Occipital lobe (tissue), 2 donors: ENCODE data around the gene NFATC2IP. TPM values are rescaled to one million over a fixed set of nuclear protein-coding genes. Genes with fewer than 3 reads are reported as not detected.

ENCODE experiments used
- DNase-seq: peaks from one replicate; lab custom pipeline; 2025; lab: John Stamatoyannopoulos, UW
- total RNA-seq: library from RNA; depleted of rRNA; stranded (reverse); fragments of >200 nt; gene quantifications from one replicate; pipeline ENCODE4 v1.2.3, GENCODE V29; 2014

NFATC2IP gene
- 19.8 TPM for total RNA-seq

DNA sequence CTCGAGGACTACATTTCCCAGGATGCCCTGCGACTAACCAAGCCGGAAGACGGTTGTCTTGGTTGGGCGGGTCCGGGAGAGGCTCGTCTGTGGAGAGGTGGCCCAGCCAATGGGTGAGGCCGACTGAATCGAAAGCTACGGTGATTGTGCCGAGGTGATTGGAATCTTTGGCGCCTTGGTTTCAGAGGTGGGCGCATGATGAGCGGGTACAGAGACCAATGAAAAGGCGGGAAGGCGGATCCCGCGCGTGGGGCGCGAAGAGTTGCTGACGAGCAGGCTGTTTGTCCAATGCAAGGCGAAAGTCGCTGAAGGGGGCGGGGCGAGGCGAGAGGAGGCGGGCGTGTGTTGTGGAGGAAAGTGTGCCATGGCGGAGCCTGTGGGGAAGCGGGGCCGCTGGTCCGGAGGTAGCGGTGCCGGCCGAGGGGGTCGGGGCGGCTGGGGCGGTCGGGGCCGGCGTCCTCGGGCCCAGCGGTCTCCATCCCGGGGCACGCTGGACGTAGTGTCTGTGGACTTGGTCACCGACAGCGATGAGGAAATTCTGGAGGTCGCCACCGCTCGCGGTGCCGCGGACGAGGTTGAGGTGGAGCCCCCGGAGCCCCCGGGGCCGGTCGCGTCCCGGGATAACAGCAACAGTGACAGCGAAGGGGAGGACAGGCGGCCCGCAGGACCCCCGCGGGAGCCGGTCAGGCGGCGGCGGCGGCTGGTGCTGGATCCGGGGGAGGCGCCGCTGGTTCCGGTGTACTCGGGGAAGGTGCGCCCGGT, at the start of gene NFATC2IP:
Gene NFATC2IP, plus strand, starts transcription at position 290 of the 762 bp plus-strand sequence. Its CDS starts 75 bp downstream, at position 365.
- DNase-seq = peak; percentile 100

DNA sequence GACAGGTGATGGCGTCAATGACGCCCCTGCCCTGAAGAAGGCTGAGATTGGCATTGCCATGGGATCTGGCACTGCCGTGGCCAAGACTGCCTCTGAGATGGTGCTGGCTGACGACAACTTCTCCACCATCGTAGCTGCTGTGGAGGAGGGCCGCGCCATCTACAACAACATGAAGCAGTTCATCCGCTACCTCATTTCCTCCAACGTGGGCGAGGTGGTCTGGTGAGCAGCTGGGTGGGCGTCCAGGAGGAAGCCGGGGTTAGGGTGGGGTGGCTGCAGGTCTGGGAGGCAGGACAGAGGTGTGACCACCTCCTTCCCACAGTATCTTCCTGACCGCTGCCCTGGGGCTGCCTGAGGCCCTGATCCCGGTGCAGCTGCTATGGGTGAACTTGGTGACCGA, 48.9 kb upstream of the NFATC2IP start:
- no peak for DNase-seq

DNA sequence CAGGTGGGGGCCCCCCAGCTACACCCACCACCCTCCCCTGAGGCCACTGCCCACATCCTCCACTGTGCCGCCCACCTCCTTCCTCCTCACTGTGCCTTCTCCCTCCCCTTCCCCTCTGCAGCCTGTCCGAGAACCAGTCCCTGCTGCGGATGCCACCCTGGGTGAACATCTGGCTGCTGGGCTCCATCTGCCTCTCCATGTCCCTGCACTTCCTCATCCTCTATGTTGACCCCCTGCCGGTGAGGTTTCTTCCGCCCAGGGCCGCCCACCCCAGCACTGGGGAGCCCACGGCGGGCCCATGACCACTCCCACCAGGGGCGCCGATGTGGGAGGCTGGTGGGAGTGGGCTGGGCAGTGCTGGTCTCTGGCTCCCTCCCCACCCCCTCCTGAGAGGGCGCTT, 47.8 kb upstream of the NFATC2IP start:
- no peak for DNase-seq

DNA sequence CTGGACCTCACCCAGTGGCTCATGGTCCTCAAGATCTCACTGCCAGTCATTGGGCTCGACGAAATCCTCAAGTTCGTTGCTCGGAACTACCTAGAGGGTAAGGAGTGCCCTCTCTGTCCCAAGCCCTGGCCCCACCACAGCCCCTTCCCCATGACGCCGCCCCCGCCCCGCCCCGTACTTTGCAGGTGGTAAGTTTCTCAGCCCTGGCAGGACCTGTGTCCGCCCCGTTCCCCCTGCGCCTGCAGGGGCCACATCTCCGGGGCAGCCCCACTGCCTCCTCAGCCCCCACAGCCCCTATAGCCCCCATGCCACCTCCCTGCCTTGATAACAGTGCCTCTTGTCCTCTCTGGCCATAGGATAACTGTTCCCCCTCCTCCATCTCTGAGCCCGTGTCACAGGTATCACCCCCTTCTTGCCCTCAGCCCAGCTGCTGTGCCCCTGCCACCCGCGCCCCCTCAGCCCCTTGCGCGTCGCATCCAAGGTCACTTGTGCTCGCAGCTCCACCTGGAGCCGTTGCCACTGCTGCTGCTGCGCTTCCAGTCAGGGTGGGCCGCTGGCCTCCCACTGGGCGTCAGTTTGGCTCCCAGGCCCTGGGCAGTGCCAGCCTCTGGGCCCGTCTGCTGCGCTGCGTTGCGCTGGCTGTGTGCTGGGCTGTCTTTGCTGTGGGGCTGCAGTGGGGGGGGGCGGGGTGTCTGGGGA, 47.2 kb upstream of the NFATC2IP start:
- DNase-seq = no peak

DNA sequence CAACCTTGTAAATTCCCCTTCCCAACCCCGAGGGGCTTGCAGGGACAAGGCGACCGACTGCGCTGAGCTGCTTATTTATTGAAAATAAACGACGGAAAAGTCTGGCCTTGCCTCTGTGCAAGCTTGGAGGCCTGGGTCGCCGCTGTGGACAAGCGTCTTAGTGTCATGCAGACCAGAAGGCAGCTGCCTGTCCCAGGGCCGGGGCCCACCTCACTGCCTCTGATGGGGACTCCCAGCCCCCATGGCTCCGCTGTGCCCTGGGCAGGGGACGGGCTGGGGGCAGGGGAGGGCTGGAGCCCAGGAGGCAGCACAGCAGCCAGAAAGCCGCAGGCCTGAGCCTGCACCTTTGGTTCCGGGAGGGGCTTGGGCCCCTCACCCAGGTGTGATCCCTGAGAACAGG, 46.4 kb upstream of the NFATC2IP start:
- no peak for DNase-seq

DNA sequence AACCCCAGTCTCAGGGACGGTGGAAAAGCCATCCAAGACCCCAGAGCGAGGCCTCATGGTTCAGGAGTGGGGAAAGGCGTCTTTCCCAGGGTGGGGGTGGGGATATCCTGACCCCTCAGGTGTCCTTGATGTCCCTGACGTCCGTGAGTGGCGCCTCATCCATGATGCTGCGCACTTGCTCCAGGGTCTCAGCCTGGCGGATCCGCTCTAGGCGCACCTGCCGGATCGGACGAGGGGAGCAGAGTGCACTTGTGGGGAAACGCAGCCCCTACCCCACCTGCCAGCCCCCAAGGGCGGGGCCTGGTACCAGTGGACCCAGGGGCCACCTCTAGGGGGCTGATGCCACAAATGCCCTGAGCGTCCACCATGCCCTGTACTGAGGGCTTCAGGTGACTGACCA, 45.9 kb upstream of the NFATC2IP start:
- DNase-seq = no peak

DNA sequence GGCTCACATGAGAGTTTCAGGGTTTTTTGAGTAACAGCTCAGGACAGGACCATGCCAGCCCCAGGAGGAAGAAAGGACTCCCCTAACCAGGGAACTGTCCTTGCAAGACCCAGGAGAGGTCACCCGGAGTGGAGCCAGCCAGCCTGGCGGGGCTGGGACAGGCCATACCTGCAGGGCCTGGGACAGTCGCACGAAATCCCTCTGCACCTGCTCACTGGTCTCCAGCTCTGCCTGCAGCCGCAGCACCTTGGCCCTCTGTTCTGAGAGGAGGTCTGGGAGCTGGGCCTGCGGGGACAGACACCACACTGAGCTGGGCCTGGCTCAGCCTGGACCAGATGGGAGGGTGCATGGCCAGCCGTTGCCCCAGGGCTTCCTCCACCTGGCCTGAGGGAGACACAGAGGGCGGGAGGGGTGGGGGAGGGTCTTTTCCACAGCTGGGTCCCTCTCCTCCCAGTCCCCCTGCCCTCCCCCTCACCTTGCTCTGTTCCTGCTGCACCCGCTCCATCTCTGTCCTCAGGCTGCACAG, 45.4 kb upstream of the NFATC2IP start:
- no peak for DNase-seq

DNA sequence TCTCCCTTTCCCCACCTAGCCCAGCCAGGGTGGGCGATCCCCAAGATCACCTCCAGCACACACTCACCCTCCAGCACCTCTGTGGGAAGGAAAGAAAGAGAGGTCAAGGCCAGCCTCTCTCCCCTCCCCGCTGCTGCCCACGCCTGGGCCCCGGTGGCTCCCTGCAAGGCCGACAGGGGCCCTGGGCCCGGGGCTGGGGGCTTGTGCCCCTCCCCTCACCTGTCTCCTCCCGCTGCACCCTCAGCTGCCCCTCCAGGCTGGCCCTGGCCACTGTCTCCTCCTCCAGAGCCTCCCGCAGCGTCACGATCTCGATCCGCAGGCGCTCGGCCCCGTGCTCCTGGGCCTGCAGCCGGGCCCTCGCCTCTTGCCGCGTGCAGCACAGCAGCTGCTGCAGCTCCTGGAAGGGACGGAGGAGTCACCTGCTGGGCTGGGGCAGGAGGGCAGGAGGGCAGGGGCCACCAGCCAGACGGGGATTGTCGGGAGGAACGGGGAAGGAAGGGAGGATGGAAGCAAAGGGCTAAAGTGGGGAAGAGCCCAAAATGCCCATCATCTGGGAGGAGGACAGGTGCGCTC, 44.9 kb upstream of the NFATC2IP start:
- DNase-seq = no peak

DNA sequence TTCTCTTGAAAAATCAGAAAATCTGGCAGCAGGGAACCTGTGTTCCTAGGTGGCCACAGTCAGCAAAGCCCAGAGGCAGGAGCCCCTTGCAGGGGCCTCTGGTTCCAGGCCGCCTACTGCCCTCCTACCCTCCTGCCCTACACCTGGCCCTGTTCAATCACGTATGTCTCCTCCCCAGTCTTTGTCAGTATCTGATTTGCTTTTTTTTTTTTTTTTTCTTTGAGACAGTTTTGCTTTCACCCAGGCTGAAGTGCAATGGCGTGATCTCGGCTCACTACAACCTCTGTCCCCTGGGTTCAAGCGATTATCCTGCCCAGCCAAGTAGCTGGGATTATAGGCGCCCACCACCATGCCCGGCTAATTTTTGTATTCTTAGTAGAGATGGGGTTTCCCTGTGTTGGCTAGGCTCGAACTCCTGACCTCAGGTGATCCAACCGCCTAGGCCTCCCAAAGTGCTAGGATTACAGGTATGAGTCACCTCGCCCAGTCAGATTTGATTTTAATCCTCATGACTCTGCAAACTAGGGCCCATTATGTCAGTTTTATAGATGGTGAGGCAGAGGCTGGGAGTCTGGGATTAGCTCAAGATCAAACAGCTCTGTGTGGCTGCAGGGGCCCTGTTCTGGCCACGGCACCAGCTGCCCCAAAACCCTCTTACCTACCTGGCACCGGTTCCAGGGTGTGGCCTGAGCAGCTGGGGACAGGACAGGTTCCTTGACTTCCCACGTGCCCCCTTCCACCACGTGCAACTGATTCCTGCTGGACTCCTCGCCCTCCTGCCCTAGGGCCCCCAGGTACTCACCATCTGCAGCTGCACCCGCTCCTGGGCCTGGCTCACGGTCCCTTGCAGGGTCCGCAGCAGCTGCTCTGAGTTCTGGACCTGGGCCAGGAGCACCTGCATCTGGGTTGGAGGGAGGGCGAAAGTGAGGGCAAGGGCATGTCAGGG, 40.4 kb upstream of the NFATC2IP start:
- no peak for DNase-seq

DNA sequence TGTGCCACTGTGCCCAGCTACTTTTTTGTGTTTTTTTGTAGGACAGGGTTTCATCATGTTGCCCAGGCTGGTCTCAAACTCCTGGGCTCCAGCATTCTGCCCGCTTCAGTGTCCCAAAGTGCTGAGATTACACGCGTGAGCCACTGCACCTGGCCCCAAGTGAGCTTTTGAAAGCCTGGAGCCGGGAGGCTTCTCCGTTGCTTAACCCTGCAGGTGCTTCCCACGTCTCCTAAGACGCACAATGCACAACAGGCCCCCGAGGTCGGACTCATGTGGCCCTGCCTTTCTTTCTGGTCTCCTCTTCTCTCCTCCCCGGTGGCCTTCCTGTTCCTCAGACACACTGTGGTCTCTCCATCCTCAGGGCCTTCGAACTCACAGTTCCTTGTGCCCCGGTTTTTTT, 38.2 kb upstream of the NFATC2IP start:
- DNase-seq = no peak

DNA sequence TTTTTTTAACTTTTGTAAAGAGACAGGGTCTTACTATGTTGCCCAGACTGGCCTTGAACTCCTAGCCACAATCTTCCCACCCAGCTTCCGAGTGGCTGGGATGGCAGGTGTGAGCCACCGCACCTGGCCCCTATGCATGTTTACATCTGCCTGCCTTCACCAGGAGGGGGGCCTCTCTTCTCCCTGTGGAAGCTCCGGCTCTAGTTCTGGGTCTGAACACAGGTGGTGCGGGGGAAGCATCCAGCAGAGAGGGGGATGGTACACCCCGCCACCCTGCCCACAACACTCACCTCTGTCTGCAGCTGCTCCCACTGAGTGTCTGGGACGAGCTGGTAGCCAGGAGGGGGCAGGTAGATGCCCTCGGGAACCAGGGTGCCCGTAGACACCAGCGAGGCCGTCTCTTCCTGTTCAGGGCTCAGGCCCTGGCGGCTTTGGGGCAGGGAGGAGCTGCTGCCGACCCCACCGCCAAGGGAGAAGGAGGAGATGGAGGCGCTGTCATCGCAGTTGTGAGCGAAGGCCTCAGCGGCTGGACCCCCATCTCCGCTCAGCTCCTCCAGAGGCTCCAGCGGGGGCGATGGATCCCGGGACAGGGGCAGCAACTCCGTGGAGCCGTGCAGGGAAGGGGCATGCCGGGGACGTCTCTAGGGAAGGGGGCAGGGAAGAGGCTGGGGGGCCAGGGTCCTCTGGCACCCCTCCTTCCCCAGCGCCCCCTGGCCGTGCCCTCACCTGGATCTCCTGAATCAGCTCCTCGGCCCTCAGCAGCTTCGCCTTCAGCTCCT, 36.6 kb upstream of the NFATC2IP start:
- no peak for DNase-seq

DNA sequence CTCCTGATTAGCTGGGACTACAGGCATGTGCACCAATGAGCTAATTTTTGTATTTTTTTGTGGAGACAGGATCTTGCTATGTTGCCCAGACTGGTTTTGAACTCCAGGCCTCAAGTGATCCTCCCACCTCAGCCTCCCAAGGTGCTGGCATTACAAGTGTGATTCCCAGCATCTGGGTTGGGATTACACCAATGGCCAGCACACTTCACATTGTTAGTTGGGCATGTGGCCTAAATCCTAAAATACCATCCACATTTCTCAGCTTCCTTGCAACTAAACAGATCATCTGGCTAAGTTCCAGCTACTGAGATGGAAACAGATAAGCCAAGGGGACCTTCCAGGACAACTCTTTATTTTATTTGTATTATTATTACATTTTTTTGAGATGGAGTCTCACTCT, 35.6 kb upstream of the NFATC2IP start:
- no peak for DNase-seq

DNA sequence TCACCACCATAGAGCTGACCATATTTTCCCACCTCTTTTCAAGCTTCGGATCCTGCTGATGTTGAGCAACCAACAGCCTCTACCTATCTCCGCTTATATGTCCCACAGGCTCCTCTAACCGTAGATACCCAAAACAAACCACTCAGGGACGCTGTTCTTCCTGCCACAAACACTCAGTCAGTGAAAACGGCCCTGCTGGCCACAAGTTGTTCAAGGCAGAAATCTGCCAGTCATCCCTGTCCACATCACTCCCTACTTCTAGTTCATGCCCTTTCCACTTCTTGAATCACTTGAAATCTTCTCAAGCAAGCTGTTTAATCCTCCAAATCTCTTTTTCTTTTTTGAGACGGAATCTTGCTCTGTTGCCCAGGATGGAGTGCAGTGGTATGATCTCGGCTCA, 33.6 kb upstream of the NFATC2IP start:
- DNase-seq = no peak

DNA sequence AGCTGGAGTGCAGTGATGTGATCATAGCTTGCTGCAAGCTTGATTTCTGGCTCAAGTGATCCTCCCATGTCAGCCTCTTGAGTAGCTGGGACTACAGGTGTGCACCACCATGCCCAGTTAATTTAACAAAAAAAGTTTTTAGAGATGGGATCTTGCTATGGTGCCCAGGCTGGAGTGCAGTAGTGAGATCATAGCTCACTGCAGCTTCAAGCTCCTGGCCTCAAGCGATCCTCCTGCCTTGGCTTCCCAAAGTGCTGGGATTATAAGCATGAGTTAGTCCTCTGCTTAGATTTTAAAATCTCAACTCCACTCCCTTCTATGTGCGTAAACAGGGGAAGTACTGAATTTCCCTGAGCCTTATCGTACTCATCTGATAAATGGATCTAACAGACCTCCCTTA, 32.0 kb upstream of the NFATC2IP start:
- DNase-seq = no peak

DNA sequence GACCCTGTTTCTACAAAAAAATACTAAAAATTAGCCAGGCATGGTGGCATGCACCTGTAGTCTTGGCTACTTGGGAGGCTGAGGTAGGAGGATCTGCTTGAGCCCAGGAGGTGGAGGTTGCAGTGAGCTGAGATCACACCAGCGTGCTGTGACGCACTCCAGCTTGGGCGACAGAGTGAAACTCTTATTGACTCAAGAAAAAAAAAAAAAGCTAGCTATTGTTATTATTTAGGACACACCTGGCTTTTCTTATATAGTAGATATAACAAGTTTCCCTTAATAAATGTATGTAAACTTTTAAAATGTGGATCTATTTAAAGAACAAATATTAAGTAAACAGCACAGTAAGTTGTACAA, 27.5 kb upstream of the NFATC2IP start:
- no peak for DNase-seq

DNA sequence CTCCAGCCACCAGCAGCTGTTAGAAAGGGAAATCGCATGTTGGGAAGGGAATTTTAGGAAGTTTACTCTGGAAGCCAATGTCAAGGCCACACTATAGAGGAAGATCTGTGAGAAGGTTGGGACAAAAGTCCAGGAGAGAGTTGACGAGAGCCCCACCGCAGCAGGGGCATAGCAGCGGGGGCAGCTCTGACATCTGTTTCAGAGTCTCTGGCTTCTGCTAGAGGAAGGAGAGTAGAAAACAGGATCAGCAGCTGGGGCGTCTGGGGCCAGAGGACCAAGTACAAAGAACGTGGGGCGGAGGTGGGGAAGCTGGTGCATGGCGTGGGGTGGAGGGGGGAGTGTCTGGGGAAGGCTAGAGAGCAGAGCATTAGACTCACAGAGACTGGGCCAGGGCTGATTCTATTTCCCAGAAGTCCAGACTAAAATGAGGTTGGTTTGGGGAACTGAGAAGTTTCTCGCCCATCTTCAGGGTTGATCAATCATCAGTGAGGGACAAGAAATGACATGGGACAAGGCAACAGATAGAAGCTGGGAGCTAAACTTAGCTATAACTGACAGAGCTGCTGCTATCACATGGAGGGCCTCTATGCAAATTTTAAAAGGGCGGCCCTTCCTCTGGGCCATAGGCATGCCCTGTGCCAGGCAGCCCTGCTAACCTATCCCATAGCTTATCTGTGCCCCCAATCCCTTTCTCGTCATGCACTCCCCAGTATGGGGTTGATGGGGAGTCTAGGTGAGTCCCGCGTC, 26.9 kb upstream of the NFATC2IP start:
- DNase-seq = no peak

DNA sequence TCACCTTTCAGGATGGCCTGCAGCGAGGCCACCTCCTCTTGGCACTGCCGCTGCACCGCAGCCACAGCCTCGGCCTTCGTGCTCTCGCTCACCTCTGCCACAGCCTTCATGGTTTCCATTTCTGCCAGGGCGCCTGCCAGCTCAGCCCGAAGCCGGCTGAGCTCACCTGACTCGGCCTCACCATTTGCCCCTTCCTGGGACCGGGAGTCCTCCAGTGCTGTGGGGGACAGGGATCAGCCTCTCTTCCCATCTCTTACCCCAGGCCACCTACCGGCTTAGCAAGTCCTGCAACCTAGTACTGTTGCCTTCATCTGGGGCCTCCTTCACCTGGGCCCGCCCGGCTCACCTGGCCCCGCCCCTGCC, 26.4 kb upstream of the NFATC2IP start:
- DNase-seq = no peak

DNA sequence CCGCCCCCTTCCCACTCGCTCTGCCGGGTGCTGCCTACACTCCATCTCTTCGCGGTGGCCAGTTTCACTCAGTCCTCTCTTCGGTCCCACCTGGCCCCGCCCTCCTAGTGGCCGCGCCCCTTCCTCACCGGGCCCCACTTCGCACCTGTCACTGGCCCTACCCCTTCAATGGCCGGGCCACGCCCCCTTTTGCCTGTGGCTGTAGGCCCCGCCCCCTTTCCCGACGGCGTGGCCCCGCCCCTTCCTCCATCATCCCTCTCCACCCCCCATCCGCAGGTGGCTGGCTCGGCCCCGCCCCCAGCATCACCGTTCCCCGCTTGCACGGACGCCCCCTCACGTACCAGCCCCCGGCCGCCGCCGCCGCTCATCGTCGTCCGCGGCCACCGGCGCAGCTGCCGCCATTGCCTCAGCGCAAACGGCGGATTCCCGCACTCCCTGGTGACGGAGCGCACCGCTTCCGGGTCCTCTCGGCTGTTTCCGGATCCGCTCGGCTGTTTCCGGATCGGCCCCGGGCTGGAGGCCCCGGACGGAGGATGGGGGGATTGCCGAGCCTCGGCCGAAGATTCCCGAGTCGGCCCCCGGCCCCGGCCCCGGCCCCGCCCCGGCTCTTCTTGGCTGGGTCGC, 25.9 kb upstream of the NFATC2IP start, which contains the start of gene RABEP2:
Gene RABEP2, minus strand, starts transcription at position 477 of the 624 bp plus-strand sequence. Its CDS starts 75 bp downstream, at position 402.
- DNase-seq = peak; percentile 82
